HG03354 (cell line): Measurements from ENCODE around the gene PRKAR2B.
A peak's percentile ranks its signal among the peaks of the same experiment; 100 is the strongest.

ENCODE experiments used
- ATAC-seq: cut with Tn5 transposase; IDR thresholded peaks from one replicate; pipeline ENCODE4 v1.9.1; 2021; ENCODE audit warnings: mild to moderate bottlenecking; ENCODE audit not compliant: unreplicated experiment, poor library complexity, severe bottlenecking

Gene PRKAR2B

GRCh38 chr7:107170051-107170915 is 125.8 kb downstream of the PRKAR2B start:
- ATAC-seq: no peak

GRCh38 chr7:107171496-107171895 is 127.0 kb downstream of the PRKAR2B start:
- ATAC-seq: no peak

GRCh38 chr7:107172276-107173032 is 127.9 kb downstream of the PRKAR2B start:
- ATAC-seq: no peak

GRCh38 chr7:107173191-107173590 is 128.7 kb downstream of the PRKAR2B start:
- no peak for ATAC-seq

- peak; percentile 46 for ATAC-seq
Measured at GRCh38 chr7:107173691-107174406, 129.3 kb downstream of the PRKAR2B start.

- no peak for ATAC-seq
Measured at GRCh38 chr7:107179326-107180164, 135.0 kb downstream of the PRKAR2B start.

- ATAC-seq: no peak
Measured at GRCh38 chr7:107180378-107180777, 135.9 kb downstream of the PRKAR2B start.

- ATAC-seq: no peak
Measured at GRCh38 chr7:107181172-107181571, 136.7 kb downstream of the PRKAR2B start.

GRCh38 chr7:107185716-107186115 is 141.2 kb downstream of the PRKAR2B start:
- ATAC-seq: no peak

GRCh38 chr7:107186240-107186639 is 141.7 kb downstream of the PRKAR2B start:
- no peak for ATAC-seq

- ATAC-seq: no peak
Measured at GRCh38 chr7:107187774-107188173, 143.3 kb downstream of the PRKAR2B start.

- no peak for ATAC-seq
Measured at GRCh38 chr7:107190090-107190489, 145.6 kb downstream of the PRKAR2B start.

- ATAC-seq: no peak
Measured at GRCh38 chr7:107194052-107194451, 149.5 kb downstream of the PRKAR2B start.

GRCh38 chr7:107196834-107197610 is 152.5 kb downstream of the PRKAR2B start:
- ATAC-seq: no peak

- peak; percentile 85 for ATAC-seq
Measured at GRCh38 chr7:107201795-107202450, 157.4 kb downstream of the PRKAR2B start.

- ATAC-seq: no peak
Measured at GRCh38 chr7:107203607-107204006, 159.1 kb downstream of the PRKAR2B start.

- no peak for ATAC-seq
Measured at GRCh38 chr7:107206136-107206535, 161.6 kb downstream of the PRKAR2B start.

GRCh38 chr7:107206706-107207105 is 162.2 kb downstream of the PRKAR2B start:
- no peak for ATAC-seq
